Measurements from ENCODE around the gene KLK10.

KLK10 gene

GRCh38 chr19:51060336-51060735, 40.8 kb upstream of the KLK10 start:
- DNase-seq (ENCODE audit: low read depth), result no peak
- TF ChIP-seq, protein P1, sequence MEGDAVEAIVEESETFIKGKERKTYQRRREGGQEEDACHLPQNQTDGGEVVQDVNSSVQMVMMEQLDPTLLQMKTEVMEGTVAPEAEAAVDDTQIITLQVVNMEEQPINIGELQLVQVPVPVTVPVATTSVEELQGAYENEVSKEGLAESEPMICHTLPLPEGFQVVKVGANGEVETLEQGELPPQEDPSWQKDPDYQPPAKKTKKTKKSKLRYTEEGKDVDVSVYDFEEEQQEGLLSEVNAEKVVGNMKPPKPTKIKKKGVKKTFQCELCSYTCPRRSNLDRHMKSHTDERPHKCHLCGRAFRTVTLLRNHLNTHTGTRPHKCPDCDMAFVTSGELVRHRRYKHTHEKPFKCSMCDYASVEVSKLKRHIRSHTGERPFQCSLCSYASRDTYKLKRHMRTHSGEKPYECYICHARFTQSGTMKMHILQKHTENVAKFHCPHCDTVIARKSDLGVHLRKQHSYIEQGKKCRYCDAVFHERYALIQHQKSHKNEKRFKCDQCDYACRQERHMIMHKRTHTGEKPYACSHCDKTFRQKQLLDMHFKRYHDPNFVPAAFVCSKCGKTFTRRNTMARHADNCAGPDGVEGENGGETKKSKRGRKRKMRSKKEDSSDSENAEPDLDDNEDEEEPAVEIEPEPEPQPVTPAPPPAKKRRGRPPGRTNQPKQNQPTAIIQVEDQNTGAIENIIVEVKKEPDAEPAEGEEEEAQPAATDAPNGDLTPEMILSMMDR (conservative IDR thresholded peaks at IDR 0.05; ENCODE audit: low read length), result no peak
- no peak overlapping the region for H3K4me3 ChIP-seq (ENCODE audit: low read length)

DNA sequence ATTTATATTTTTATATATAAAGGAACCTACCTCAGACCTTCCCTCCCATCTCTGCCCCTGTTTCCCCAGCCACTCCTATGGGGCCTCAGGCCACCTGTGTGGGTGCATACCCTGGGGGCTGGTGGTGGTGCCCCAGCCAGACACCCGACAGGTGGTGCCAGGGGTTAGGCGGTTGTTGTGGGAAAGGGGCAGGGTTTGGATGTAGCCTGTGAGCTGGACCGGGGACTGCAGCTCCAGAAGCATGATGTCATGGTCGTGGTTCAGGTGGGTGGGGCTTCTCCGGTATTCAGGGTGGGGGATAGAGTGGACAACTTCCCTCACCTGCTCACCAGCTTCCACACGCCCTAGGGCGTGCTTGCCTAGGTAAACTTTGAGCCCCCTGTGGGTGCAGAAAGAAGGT, 40.2 kb upstream of the KLK10 start:
- no peak for DNase-seq (ENCODE audit: low read depth)
- H3K4me3 ChIP-seq (ENCODE audit: low read length), result no peak overlapping the region
- TF ChIP-seq, protein P1 (conservative IDR thresholded peaks at IDR 0.05; ENCODE audit: low read length), result no peak

DNA sequence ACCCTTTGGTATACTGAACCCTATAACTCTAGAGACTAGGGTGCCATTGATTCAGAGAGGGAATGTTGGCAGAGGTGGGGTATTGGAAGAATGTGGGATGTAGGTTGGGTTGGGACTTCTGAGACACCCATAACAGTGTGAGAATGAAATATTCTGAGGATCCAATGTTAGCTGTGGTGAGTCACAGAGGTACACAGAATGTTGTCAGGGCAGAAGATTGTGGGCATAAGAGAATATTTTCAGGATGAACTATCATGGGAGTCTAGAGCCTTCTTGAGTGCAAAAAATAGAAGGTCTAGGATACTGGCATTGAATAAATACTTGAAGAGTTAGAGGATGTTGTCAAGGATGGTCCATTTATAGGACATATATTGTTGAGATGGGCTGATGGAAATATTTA, 36.4 kb upstream of the KLK10 start:
- TF ChIP-seq, protein P1 (conservative IDR thresholded peaks at IDR 0.05; ENCODE audit: low read length), result no peak
- no peak overlapping the region for H3K4me3 ChIP-seq (ENCODE audit: low read length)
- DNase-seq (ENCODE audit: low read depth), result no peak

DNA sequence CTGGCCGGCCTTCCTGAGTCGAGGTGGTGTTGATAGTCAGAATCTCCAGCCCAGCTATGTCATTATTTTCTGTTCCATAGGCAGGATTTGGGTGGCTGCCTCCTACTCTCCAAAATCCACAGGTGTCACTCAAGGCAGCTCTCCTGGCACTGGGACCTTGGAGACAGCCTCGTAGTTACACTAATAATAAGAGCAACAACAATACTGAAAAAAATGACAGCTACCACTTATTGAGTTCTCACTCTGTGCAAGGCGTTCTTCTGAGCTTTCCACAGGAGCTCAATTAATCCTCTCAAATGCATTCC, 27.5 kb upstream of the KLK10 start:
- no peak overlapping the region for H3K4me3 ChIP-seq (ENCODE audit: low read length)
- DNase-seq (ENCODE audit: low read depth), result no peak
- TF ChIP-seq, protein P1 (conservative IDR thresholded peaks at IDR 0.05; ENCODE audit: low read length), result no peak

GRCh38 chr19:51044327-51044726, 24.8 kb upstream of the KLK10 start:
- TF ChIP-seq, protein P1 (conservative IDR thresholded peaks at IDR 0.05; ENCODE audit: low read length), result no peak
- no peak for DNase-seq (ENCODE audit: low read depth)

DNA sequence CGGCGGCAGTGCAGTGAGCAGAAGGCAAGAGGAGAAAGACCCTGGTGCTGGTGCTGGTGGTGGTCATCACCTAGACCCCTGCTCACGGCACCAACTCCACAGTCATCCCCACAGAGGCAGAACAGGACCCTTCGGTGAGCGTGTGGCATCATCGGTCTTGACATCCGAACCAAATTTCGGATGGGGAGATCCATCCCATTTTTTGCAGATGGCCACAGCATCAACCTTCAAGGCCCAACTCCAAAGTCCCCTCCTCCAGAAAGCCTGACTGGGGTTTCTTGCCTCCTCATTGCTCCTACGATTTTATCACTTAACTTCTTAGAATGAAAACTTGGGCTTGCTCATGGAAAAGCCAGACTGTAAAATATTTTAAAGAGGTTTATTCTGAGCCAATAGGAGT, 24.0 kb upstream of the KLK10 start:
- no peak overlapping the region for H3K4me3 ChIP-seq (ENCODE audit: low read length)
- DNase-seq (ENCODE audit: low read depth), result no peak
- TF ChIP-seq, protein P1 (conservative IDR thresholded peaks at IDR 0.05; ENCODE audit: low read length), result no peak

More at GRCh38 chr19:51044327-51044726, 24.8 kb upstream of the KLK10 start:
- H3K4me3 ChIP-seq (ENCODE audit: low read length), result no peak overlapping the region

GRCh38 chr19:51040151-51040550, 20.6 kb upstream of the KLK10 start:
- H3K4me3 ChIP-seq (ENCODE audit: low read length), result no peak overlapping the region
- TF ChIP-seq, protein P1 (conservative IDR thresholded peaks at IDR 0.05; ENCODE audit: low read length), result no peak
- DNase-seq (ENCODE audit: low read depth), result no peak
